GM18951 (cell line): ENCODE data around the gene KIF23.

ENCODE experiments used
- POLR2A ChIP-seq: IDR thresholded peaks from 4 replicates; pipeline ENCODE4 v1.6.1; 2011; ENCODE audit warnings: mild to moderate bottlenecking; ENCODE audit not compliant: insufficient read length, insufficient read depth; ENCODE audit errors: extremely low read depth
- in situ Hi-C: fragments of 300-500 bp; cut with MboI; formaldehyde crosslinking; loops from one replicate; pipeline ENCODE4 v1.12.0; 2022; ENCODE audit warnings: low sequenced_read_pairs, mixed read lengths, inconsistent platforms; ENCODE audit not compliant: unreplicated experiment

The KIF23 gene

GRCh38 chr15:69403594-69403993, 10.6 kb upstream of the KIF23 start:
- TF ChIP-seq POLR2A, result no peak
- in situ Hi-C loops, result no loop called here

- TF ChIP-seq POLR2A, result no peak
- in situ Hi-C loops, result no loop called here
Observed at GRCh38 chr15:69405110-69405509, 9.0 kb upstream of the KIF23 start.

- no peak for TF ChIP-seq POLR2A
- in situ Hi-C loops, result no loop called here
Observed at GRCh38 chr15:69407719-69408400, 6.3 kb upstream of the KIF23 start.

DNA sequence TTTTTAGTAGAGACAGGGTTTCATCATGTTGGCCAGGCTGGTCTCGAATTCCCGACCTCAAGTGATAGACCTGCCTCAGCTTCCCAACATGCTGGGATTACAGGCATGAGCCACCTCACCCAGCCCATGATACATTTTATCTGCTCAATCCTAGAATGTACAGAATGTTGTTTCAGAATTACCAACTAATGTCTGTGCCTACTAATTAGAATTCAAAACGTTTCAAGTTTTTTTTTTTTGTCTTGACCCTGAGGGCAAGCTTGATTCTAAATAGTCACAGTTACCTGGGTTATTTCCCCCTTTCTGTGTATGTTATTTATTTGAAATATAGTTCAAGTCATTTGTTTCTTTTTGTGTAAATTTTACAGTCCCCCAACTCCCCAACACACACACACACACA, 5.3 kb upstream of the KIF23 start:
- in situ Hi-C loops, result no loop called here
- no peak for TF ChIP-seq POLR2A

GRCh38 chr15:69410248-69410874, 3.8 kb upstream of the KIF23 start:
- TF ChIP-seq POLR2A, result no peak
- in situ Hi-C loops, result no loop called here

DNA sequence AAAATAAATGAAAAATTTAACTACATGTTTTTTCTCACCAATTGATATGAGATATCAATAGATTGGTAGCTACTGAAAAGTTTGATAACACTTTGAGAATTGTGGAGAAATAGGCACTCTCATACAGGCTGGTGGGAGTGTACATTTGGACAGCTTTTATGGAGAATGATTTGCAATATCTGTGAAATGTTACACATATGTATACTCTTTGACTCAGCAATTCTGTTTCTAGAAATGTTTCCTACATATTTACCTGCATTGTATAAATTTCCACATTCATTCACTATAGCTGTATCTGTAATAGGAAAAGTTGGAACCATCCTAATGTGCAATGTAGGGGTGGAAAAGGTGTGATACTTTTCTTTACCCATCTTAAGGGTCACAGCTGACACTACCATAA, 1.9 kb upstream of the KIF23 start:
- in situ Hi-C loops, result no loop called here

DNA sequence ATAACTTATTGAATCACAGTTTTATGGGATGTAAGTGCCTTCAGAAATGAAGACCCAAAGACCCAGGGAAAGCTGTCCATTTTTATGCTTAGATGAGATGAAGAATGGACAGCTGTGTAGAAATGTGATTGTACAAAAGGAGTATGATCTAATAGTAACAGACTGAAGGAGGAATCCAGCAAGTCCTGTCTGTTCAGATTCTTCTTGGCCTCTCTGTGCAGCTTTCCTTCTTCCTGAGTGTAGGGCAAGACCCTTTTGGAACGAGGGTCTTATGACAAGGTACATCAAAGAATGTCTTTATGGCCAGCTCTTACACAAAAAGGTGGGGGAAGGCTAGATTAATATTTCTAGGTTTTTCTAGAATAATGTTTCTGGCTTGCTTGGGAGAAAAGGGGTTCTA, 1.4 kb upstream of the KIF23 start:
- TF ChIP-seq POLR2A, result no peak
- in situ Hi-C loops, result no loop called here

More for the DNA sequence above, 1.9 kb upstream of the KIF23 start:
- no peak for TF ChIP-seq POLR2A

DNA sequence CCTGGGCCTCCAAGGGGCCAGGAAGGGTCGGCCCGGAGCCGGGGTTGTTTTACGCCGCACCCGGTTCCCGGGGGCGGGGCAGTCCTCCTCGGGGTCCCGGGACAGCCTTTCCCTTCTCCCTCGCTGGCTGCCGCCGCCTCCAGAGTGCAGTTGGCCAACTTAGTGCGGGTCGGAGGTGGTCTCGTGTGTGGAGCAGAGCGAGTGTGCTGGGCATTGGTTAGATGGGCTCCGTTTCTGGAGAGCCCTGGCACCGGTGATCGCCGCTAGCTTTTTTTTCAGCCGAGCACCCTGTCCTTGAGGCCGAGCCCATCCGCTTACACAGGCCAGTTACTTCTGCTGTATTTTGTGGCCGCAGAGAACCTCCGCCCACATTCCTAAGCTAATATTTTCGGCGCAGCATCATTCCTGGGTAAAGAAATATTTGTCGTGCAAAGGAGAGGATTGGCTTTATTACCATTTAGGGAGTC, 585 bp downstream of the KIF23 start:
- in situ Hi-C loops, result no loop called here
- TF ChIP-seq POLR2A, result no peak

GRCh38 chr15:69415381-69415780, 1.2 kb downstream of the KIF23 start:
- in situ Hi-C loops, result no loop called here
- no peak for TF ChIP-seq POLR2A

GRCh38 chr15:69417581-69417980, 3.4 kb downstream of the KIF23 start:
- in situ Hi-C loops, result no loop called here
- no peak for TF ChIP-seq POLR2A

DNA sequence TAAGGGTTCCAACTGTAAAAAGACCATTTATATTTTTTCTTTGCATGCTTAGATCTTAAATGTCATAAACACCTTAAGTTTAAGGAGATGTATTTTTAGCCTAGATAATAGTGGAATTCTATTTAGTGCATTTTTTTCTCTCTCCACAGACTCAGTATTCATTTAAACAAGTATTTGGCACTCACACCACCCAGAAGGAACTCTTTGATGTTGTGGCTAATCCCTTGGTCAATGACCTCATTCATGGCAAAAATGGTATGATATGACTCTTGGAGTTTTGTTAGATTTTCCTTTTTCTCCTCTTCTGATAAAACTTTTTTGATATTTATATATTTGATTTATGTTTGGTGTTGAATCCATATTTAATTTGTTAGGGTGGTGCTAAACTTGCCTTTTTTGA, 7.3 kb downstream of the KIF23 start:
- in situ Hi-C loops, result no loop called here
- no peak for TF ChIP-seq POLR2A

DNA sequence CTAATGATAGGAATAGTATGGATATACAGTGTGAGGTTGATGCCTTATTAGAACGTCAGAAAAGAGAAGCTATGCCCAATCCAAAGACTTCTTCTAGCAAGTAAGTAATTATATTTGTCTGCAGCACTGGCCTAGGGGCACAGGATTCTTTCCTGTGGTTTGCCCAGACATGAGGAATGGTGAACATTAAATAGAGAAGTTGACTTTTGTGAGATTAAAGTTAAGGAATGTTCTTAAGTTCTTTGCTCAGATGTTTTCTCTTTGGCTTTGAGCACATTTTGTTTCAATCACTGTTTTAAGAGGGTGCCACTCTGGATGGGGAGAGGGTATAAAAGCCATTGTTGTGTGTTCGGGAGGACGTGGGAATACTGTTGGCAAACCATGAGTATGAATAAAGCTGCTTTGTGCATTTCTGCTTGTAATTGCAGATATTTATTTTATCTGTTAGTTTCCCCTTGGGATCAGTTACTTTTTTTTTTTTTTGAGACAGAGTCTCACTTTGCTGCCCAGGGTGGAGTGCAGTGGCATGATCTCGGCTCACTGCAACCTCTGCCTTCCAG, 8.3 kb downstream of the KIF23 start:
- in situ Hi-C loops, result no loop called here
- TF ChIP-seq POLR2A, result no peak

GRCh38 chr15:69424001-69424400, 9.9 kb downstream of the KIF23 start:
- no peak for TF ChIP-seq POLR2A

More at GRCh38 chr15:69424001-69424400, 9.9 kb downstream of the KIF23 start:
- in situ Hi-C loops, result no loop called here
